T-helper 2 cell treated with Interferon-gamma antibody and Interleukin-4, amounts not matched to agents 5 μg/mL and 100 μg/mL, for 36 hours (primary cell): ENCODE measurements around the gene CRK.
"Not testable (repeated sequence)": the region's sequence is repeated elsewhere in the genome, so short reads cannot be mapped to it uniquely, and the experiment has no call there.

Experiments
- DNase-seq: peaks from one replicate; pipeline ENCODE4 v3.0.0; 2021; ENCODE audit warnings: low spot score
- H3K27ac Mint-ChIP-seq: one replicate; pipeline ENCODE4 v1.8.0; 2021; ENCODE audit warnings: mild to moderate bottlenecking, mixed read lengths
- H3K27me3 Mint-ChIP-seq: one replicate; pipeline ENCODE4 v1.8.0; 2021; ENCODE audit warnings: low read depth, mixed read lengths
- H3K36me3 Mint-ChIP-seq: one replicate; pipeline ENCODE4 v1.8.0; 2021; ENCODE audit warnings: low read depth, mixed read lengths
- H3K4me1 Mint-ChIP-seq: one replicate; pipeline ENCODE4 v1.8.0; 2021; ENCODE audit warnings: low read depth, mixed read lengths
- H3K4me3 Mint-ChIP-seq: one replicate; pipeline ENCODE4 v1.8.0; 2022; ENCODE audit warnings: mild to moderate bottlenecking, moderate library complexity, mixed read lengths
- H3K9me3 Mint-ChIP-seq: one replicate; pipeline ENCODE4 v1.8.0; 2021; ENCODE audit warnings: mixed read lengths

Gene CRK

GRCh38 chr17:1440921-1441320 lies 15.1 kb downstream of the CRK start:
- no peak for DNase-seq
- Mint-ChIP-seq H3K4me3 (no peak overlapping the region), H3K36me3 (peaks cover 13% of the 10 kb centered on the region), H3K4me1 (peaks cover 5% of the 10 kb centered on the region), H3K27me3 (no peaks in the 10 kb centered on the region), H3K27ac (no peak overlapping the region), H3K9me3 (no peaks in the 10 kb centered on the region)

DNA sequence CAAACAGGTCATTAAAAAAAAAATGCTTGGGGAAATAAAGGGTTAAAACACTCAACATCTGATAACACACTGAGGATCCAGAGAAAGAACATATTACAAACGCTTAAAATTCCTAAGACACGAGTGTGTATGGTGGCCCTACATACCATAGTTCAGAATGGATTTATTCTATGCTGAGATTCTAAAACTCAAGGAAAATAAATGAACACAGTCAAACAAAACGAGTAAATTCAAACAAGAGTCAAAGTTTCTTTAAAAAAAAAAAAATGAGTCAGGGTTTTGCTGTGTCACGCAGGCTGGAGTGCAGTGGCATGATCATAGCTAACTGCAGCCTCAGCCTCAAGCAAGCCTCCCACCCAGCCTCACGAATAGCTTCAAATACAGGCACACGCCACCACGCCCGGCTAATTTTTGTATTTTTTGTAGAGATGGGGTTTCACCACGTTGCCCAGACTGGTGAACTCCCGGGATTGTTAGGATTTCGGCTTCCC lies 17.4 kb downstream of the CRK start:
- no peak overlapping the region for H3K4me3 Mint-ChIP-seq
- no peak for DNase-seq
- H3K27me3 Mint-ChIP-seq: no peaks in the 10 kb centered on the region
- no peaks in the 10 kb centered on the region for H3K9me3 Mint-ChIP-seq
- peaks cover 5% of the 10 kb centered on the region for H3K4me1 Mint-ChIP-seq
- H3K27ac Mint-ChIP-seq: no peak overlapping the region
- peaks cover 20% of the 10 kb centered on the region for H3K36me3 Mint-ChIP-seq

DNA sequence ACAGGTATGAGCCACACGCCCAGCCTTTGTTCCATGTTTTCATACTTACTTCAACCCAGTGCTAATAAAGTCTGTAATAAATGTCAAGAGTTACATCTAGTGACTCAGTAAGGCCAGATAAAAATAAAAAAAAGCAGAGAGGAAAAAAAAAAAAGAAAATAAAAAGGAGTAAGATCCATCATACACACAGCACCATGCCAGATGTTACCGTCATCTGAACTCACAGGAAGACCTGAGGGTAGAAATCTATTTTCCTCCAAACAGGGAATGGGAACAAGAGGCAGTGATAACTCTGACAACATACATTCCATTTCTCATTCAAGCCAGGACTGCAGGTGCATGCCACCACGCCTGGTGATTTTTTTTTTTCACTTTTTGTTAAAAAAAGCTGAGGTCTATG lies 20.7 kb downstream of the CRK start:
- H3K27ac Mint-ChIP-seq: no peak overlapping the region
- no peak for DNase-seq
- H3K4me3 Mint-ChIP-seq: no peak overlapping the region
- H3K9me3 Mint-ChIP-seq: no peaks in the 10 kb centered on the region
- no peaks in the 10 kb centered on the region for H3K27me3 Mint-ChIP-seq
- H3K36me3 Mint-ChIP-seq: peaks cover 34% of the 10 kb centered on the region
- peaks cover 12% of the 10 kb centered on the region for H3K4me1 Mint-ChIP-seq

GRCh38 chr17:1434150-1434549 lies 21.9 kb downstream of the CRK start:
- no peak for DNase-seq
- Mint-ChIP-seq H3K27ac (no peak overlapping the region), H3K9me3 (no peaks in the 10 kb centered on the region), H3K4me3 (no peak overlapping the region), H3K4me1 (peaks cover 12% of the 10 kb centered on the region), H3K36me3 (peaks cover 37% of the 10 kb centered on the region), H3K27me3 (no peaks in the 10 kb centered on the region)

- Mint-ChIP-seq H3K27me3 (no peaks in the 10 kb centered on the region), H3K4me3 (no peak overlapping the region), H3K27ac (no peak overlapping the region), H3K36me3 (peaks cover 36% of the 10 kb centered on the region), H3K4me1 (peaks cover 9% of the 10 kb centered on the region), H3K9me3 (no peaks in the 10 kb centered on the region)
- no peak for DNase-seq
Observed at GRCh38 chr17:1431631-1432104, 24.4 kb downstream of the CRK start.

- Mint-ChIP-seq H3K4me3 (no peak overlapping the region), H3K4me1 (peaks cover 3% of the 10 kb centered on the region), H3K9me3 (no peaks in the 10 kb centered on the region), H3K36me3 (peaks cover 36% of the 10 kb centered on the region), H3K27ac (no peak overlapping the region), H3K27me3 (no peaks in the 10 kb centered on the region)
- no peak for DNase-seq
Observed at GRCh38 chr17:1423456-1424135, 32.4 kb downstream of the CRK start.

- Mint-ChIP-seq H3K4me3 (no peak overlapping the region), H3K36me3 (peaks cover 37% of the 10 kb centered on the region), H3K27ac (no peak overlapping the region), H3K27me3 (no peaks in the 10 kb centered on the region), H3K4me1 (peaks cover 3% of the 10 kb centered on the region), H3K9me3 (no peaks in the 10 kb centered on the region)
- DNase-seq: no peak
Observed at GRCh38 chr17:1422885-1423284, 33.1 kb downstream of the CRK start.

- no peaks in the 10 kb centered on the region for H3K9me3 Mint-ChIP-seq
- H3K36me3 Mint-ChIP-seq: peaks cover 37% of the 10 kb centered on the region
- H3K27ac Mint-ChIP-seq: no peak overlapping the region
- H3K4me1 Mint-ChIP-seq: peaks cover 3% of the 10 kb centered on the region
- DNase-seq: no peak
- H3K4me3 Mint-ChIP-seq: no peak overlapping the region
- no peaks in the 10 kb centered on the region for H3K27me3 Mint-ChIP-seq
Observed at GRCh38 chr17:1421470-1421869, 34.6 kb downstream of the CRK start.

DNA sequence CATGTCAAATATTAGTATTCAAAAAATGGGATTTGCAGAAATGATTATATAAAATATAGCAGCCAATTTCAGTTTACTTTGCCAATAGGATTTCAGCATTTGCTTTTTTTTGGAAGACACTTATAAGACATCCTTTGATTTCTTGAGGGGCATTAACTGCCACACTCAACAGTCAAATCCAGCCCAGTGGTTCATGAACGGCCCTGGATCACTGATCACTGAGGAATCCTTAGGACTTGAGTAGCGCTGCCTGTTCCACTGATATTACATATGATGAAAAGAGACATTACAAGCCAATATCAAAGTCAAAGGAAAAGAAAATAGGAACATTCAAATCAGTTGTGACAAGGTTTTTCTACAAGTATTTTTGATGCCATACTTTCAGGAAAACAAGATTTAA lies 35.1 kb downstream of the CRK start:
- H3K36me3 Mint-ChIP-seq: peaks cover 35% of the 10 kb centered on the region
- H3K9me3 Mint-ChIP-seq: no peaks in the 10 kb centered on the region
- H3K4me3 Mint-ChIP-seq: no peak overlapping the region
- H3K4me1 Mint-ChIP-seq: peaks cover 3% of the 10 kb centered on the region
- no peaks in the 10 kb centered on the region for H3K27me3 Mint-ChIP-seq
- H3K27ac Mint-ChIP-seq: no peak overlapping the region
- no peak for DNase-seq

DNA sequence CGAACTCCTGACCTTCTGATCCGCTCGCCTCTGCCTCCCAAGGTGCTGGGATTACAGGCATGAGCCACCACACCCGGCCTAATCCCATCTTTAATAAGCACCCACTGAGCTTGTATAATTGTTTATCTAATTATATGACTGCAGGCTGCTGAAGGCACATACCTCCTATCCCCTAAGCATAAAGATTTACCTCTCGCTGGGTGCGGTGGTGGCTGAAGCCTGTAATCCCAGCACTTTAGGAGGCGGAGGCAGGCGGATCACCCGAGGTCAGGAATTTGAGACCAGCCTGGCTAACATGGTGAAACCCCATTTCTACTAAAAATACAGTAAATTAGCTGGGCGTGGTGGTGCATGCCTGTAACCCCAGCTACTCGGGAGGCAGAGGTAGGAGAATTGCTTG lies 35.9 kb downstream of the CRK start:
- H3K27ac Mint-ChIP-seq: no peak overlapping the region
- no peak for DNase-seq
- H3K4me1 Mint-ChIP-seq: peaks cover 3% of the 10 kb centered on the region
- no peaks in the 10 kb centered on the region for H3K27me3 Mint-ChIP-seq
- H3K9me3 Mint-ChIP-seq: no peaks in the 10 kb centered on the region
- H3K36me3 Mint-ChIP-seq: peaks cover 28% of the 10 kb centered on the region
- no peak overlapping the region for H3K4me3 Mint-ChIP-seq

DNA sequence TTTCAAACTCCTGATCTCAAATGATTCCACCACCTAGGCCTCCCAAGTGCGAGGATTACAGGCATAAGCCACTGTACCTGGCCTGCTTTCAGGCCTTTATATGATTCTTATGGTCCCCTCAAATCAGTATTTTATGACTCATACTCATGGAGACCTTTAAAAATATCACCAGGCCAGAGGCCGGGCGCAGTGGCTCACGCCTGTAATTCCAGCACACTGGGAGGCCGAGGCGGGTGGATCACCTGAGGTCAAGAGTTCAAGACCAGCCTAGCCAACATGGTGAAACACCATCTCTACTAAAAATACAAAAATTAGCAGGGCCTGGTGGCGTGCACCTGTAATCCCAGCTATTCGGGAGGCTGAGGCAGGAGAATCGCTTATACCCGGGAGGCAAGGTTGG lies 37.6 kb downstream of the CRK start:
- H3K36me3 Mint-ChIP-seq: peaks cover 23% of the 10 kb centered on the region
- H3K4me3 Mint-ChIP-seq, H3K9me3 Mint-ChIP-seq, H3K4me1 Mint-ChIP-seq, H3K27me3 Mint-ChIP-seq, H3K27ac Mint-ChIP-seq, DNase-seq: not testable (repeated sequence)

- no peaks in the 10 kb centered on the region for H3K27me3 Mint-ChIP-seq
- no peaks in the 10 kb centered on the region for H3K9me3 Mint-ChIP-seq
- no peaks in the 10 kb centered on the region for H3K4me1 Mint-ChIP-seq
- DNase-seq: no peak
- H3K4me3 Mint-ChIP-seq: no peak overlapping the region
- no peak overlapping the region for H3K27ac Mint-ChIP-seq
- H3K36me3 Mint-ChIP-seq: peaks cover 8% of the 10 kb centered on the region
Observed at GRCh38 chr17:1416414-1416813, 39.6 kb downstream of the CRK start.

DNA sequence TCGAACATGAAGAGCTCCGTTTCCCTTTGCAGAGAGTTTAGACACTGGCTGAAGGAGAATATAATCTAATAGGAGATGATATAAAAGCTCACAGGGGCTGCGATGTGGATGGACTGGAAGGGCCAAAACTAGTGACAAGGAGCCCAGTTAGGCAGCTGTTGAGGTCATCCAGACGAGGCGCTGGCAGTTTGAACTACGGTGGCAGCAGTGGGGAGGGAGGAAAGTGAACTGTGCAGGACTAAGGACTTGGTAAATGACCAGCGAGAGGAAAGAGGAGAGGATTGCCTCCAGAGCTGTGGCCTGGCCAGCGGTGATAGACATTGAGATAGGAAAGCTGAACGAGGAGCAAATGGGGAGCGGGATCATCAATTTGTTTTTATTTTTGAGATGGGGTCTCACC lies 41.4 kb downstream of the CRK start:
- Mint-ChIP-seq H3K27ac (no peak overlapping the region), H3K27me3 (no peaks in the 10 kb centered on the region), H3K4me3 (no peak overlapping the region), H3K4me1 (no peaks in the 10 kb centered on the region), H3K9me3 (no peaks in the 10 kb centered on the region), H3K36me3 (peaks cover 3% of the 10 kb centered on the region)
- no peak for DNase-seq

DNA sequence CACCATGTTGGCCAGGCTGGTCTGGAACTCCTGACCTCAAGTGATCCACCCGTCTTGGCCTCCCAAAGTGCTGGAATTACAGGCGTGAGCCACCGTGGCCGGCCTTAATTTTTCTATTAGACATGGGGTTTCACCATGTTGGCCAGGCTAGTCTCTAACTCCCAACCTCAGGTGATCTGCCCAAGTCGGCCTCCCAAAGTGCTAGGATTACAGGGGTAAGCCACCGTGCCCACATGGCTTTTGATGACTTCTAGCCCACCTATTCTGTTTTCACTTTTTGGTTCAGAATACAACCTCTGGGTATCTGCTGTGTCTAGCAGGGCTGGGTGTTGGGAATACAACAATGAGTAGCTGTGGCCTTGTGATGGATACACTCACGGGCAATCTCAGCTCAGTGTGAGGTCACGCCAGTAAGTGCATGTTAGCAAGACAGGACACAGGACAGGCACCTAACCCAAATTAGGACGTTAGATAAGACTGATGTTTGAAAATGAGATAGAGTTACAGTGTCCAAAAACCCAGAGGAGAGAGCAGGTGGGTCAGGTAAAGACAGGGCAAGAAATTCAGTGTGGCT lies 41.9 kb downstream of the CRK start:
- Mint-ChIP-seq H3K4me1 (no peaks in the 10 kb centered on the region), H3K36me3 (peaks cover 3% of the 10 kb centered on the region), H3K9me3 (no peaks in the 10 kb centered on the region), H3K4me3 (no peak overlapping the region), H3K27ac (no peak overlapping the region), H3K27me3 (no peaks in the 10 kb centered on the region)
- DNase-seq: no peak
